Panc1 (cell line): ENCODE results near the gene CMPK1. TPM values are rescaled to one million over a fixed set of nuclear protein-coding genes. Genes with fewer than 3 reads are reported as not detected.

ENCODE experiments used
- ATAC-seq: fragments of 200-7000 bp; cut with Tn5 transposase; 2 replicates; pipeline ENCODE4 v1.9.1; 2020; ENCODE audit warnings: mild to moderate bottlenecking, moderate library complexity
- BruUV-seq: library from RNA; stranded (reverse); fragments of 400-500 nt; replicated peaks from 2 replicates; lab custom pipeline; 2021; lab: Mats Ljungman, UMichigan
- CTCF ChIA-PET: fragments of 300-600 bp; sonication (Branson Sonifier 250); formaldehyde crosslinking; loops from one replicate; lab custom pipeline; 2022; ENCODE audit warnings: antibody characterized with exemption; lab: Charles Lee
- POLR2A ChIA-PET: fragments of 300-600 bp; sonication (Branson Sonifier 250); formaldehyde crosslinking; loops from one replicate; lab custom pipeline; 2022; ENCODE audit warnings: antibody characterized with exemption; lab: Charles Lee
- DNase-seq: peaks from one replicate; pipeline ENCODE4 v3.0.0-alpha.2; 2010; ENCODE audit warnings: low read depth, low spot score
- H3K27ac ChIP-seq: 2 replicates; pipeline ENCODE4 v1.5.1; 2011; ENCODE audit warnings: mild to moderate bottlenecking, low read length, inconsistent platforms
- H3K27me3 ChIP-seq: fragments of 200-500 bp; sonication (Bioruptor generic); 2 replicates; pipeline ENCODE4 v1.6.0; 2014; ENCODE audit warnings: low read length, inconsistent platforms; ENCODE audit not compliant: control insufficient read depth, insufficient read depth
- H3K36me3 ChIP-seq: fragments of 200-500 bp; sonication (Bioruptor generic); 2 replicates; pipeline ENCODE4 v1.5.1; 2014; ENCODE audit warnings: inconsistent platforms, mild to moderate bottlenecking, low read length, moderate library complexity; ENCODE audit not compliant: control insufficient read depth, insufficient read depth
- H3K4me1 ChIP-seq: 2 replicates; pipeline ENCODE4 v1.5.1; 2011; ENCODE audit warnings: inconsistent platforms, mild to moderate bottlenecking, low read length, moderate library complexity; ENCODE audit not compliant: control insufficient read depth, insufficient read depth
- H3K4me3 ChIP-seq, 2 experiments: 2 replicates each; pipeline ENCODE4 v1.5.1; 2011 to 2012; ENCODE audit warnings: low read depth in 2 of 2, low read length in 2 of 2, mild to moderate bottlenecking in 2 of 2, inconsistent platforms in 1 of 2, moderate library complexity in 1 of 2
- H3K9me3 ChIP-seq: fragments of 200-500 bp; sonication (Bioruptor generic); 2 replicates; pipeline ENCODE4 v1.5.1; 2014; ENCODE audit warnings: low read depth, mild to moderate bottlenecking, inconsistent platforms, low read length, moderate library complexity; ENCODE audit not compliant: control insufficient read depth, insufficient read depth
- CTCF ChIP-seq: fragments of 450-650 bp; IDR thresholded peaks from 2 replicates; pipeline ENCODE4 v1.5.1; 2017; ENCODE audit warnings: mild to moderate bottlenecking
- POLR2AphosphoS5 ChIP-seq: IDR thresholded peaks from 2 replicates; pipeline ENCODE4 v1.6.1; 2012; ENCODE audit warnings: mild to moderate bottlenecking, low read depth, low read length, moderate library complexity
- REST ChIP-seq, 2 experiments: IDR thresholded peaks; 2 replicates each; pipeline ENCODE4 v1.6.1; 2011 to 2012; ENCODE audit warnings: low read depth in 2 of 2, control low read depth in 1 of 2, low read length in 1 of 2, mild to moderate bottlenecking in 1 of 2, moderate library complexity in 1 of 2; ENCODE audit not compliant: insufficient read depth in 1 of 2
- SIN3A ChIP-seq: IDR thresholded peaks from 2 replicates; pipeline ENCODE4 v1.6.1; 2012; ENCODE audit warnings: low read depth, mild to moderate bottlenecking, low read length, moderate library complexity, borderline replicate concordance; ENCODE audit not compliant: insufficient read depth
- TCF7L2 ChIP-seq: IDR thresholded peaks from 2 replicates; pipeline ENCODE4 v1.6.1; 2011; ENCODE audit warnings: mild to moderate bottlenecking, low read depth, low read length, inconsistent platforms
- in situ Hi-C: cut with HindIII; loops from 2 replicates; pipeline ENCODE4 v1.10.0; 2016; ENCODE audit warnings: low sequenced_read_pairs, low pct_unique_long_range_greater_than_20kb
- intact Hi-C: fragments of 100-400 bp; cut with micrococcal nuclease; formaldehyde crosslinking; loops from one replicate; pipeline ENCODE4 v1.10.0; 2022; ENCODE audit not compliant: unreplicated experiment
- total RNA-seq: library from RNA; stranded (reverse); gene quantifications from one replicate; pipeline ENCODE4 v1.2.1, GENCODE V29; 2021; ENCODE audit not compliant: unreplicated experiment

CMPK1 gene
- total RNA-seq, 1 experiment from 2014 or later, result 85.1 TPM

- intact Hi-C loops, result no loop called here
- no TSS peak for BruUV-seq
- TF ChIP-seq TCF7L2 (no peak), CTCF (no peak), POLR2AphosphoS5 (no peak), REST (IDR thresholded peaks at IDR 0.05; ENCODE audit: insufficient read depth in 1 of 2, low read depth in 2 of 2, low read length in 1 of 2) (no peak), SIN3A (no peak)
- POLR2A ChIA-PET, result interaction anchor here (0.7 kb wide), 1 partner anchor 62 kb away, joined by 5 read pairs; no protein-coding TSS in a partner anchor
- Histone ChIP-seq H3K4me1 (no peaks in the 10 kb centered on the region), H3K27me3 (no peaks in the 10 kb centered on the region), H3K9me3 (no peaks in the 10 kb centered on the region), H3K27ac (no peak overlapping the region), H3K4me3 (no peak overlapping the region), H3K36me3 (peaks cover 8% of the 10 kb centered on the region)
- ATAC-seq (no peak), DNase-seq (no peak)
- CTCF ChIA-PET, result no interaction called here
- in situ Hi-C loops, result no loop called here
These were observed 37.5 kb downstream of the CMPK1 start for GRCh38 chr1:47371016-47371517.

GRCh38 chr1:47374501-47374900, 40.9 kb downstream of the CMPK1 start:
- no peaks in the 10 kb centered on the region for H3K4me1 ChIP-seq

More at GRCh38 chr1:47374501-47374900, 40.9 kb downstream of the CMPK1 start:
- Histone ChIP-seq H3K27ac (no peak overlapping the region), H3K36me3 (peaks cover 18% of the 10 kb centered on the region), H3K27me3 (no peaks in the 10 kb centered on the region), H3K9me3 (no peaks in the 10 kb centered on the region), H3K4me3 (no peak overlapping the region)
- BruUV-seq, result no TSS peak
- intact Hi-C loops (no loop called here), in situ Hi-C loops (no loop called here)
- ATAC-seq, result no peak
- DNase-seq, result no peak
- ChIA-PET POLR2A (no interaction called here), CTCF (no interaction called here)
- TF ChIP-seq POLR2AphosphoS5 (no peak), REST (IDR thresholded peaks at IDR 0.05; ENCODE audit: insufficient read depth in 1 of 2, low read depth in 2 of 2, low read length in 1 of 2) (no peak), SIN3A (no peak), TCF7L2 (no peak), CTCF (no peak)
